Measurements from ENCODE around the gene ANTXR1.

ANTXR1 gene

GRCh38 chr2:69126341-69126740, 113.4 kb downstream of the ANTXR1 start:
- no peak for TF ChIP-seq CTCF (IDR thresholded peaks at IDR 0.05; ENCODE audit: low read depth, low read length, missing control alignments)
- no peak for DNase-seq (ENCODE audit: extremely low read depth, low read depth)
- H3K4me3 ChIP-seq (replicated peaks; ENCODE audit: low read depth, low read length), result no peak overlapping the region

DNA sequence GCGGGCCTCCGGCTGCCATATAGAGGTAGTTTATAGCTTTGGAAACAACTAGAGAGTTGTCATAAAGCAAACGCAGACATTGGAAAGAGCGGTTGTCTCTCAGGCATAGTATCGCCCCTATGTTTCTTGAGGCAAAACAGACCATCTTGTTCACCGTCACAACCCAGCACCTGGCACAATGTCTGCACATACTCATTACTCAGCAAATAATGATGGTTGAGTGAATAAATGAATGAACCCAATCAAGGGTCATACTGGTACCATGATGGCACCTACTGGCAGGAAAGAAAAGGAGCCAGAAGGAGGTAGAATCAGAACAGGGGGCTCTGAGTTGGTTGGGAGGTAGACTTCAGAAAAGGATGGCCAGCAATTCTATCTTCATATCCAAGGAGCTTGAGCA, 118.5 kb downstream of the ANTXR1 start:
- TF ChIP-seq CTCF (IDR thresholded peaks at IDR 0.05; ENCODE audit: low read depth, low read length, missing control alignments), result no peak
- no peak for DNase-seq (ENCODE audit: extremely low read depth, low read depth)

GRCh38 chr2:69131983-69132675, 119.2 kb downstream of the ANTXR1 start:
- DNase-seq (ENCODE audit: extremely low read depth, low read depth), result no peak
- no peak for TF ChIP-seq CTCF (IDR thresholded peaks at IDR 0.05; ENCODE audit: low read depth, low read length, missing control alignments)
- no peak overlapping the region for H3K4me3 ChIP-seq (replicated peaks; ENCODE audit: low read depth, low read length)

More for the DNA sequence above, 118.5 kb downstream of the ANTXR1 start:
- no peak overlapping the region for H3K4me3 ChIP-seq (replicated peaks; ENCODE audit: low read depth, low read length)

DNA sequence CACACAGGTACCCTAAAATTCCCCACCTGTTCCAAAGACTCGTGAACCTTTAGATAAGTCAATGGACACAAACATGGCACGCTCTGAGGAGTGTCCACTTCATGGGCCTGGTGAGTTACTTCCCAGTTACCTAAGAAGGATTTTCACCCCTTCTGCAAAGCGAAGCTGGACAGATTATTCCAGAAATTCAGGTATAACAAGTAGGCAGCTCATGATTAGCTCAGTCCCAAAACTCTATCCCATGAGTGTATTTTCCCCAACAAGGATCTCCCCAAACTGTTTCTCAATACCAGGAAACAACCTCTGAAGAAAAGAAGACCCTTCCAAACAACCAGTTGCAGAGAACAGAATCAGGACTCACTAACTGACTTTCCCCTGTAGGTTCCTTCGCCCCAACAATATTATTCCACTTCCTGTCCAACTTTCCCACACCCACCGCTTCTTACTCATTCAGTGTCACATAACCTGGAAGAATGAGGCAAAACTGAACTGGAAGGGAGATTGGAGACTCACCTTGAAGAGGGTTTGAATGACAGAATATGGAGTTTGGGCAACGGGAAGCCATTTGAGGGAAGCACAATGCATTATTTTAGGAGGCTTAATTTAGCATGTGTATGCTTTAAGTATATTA, 120.1 kb downstream of the ANTXR1 start:
- no peak overlapping the region for H3K4me3 ChIP-seq (replicated peaks; ENCODE audit: low read depth, low read length)
- no peak for DNase-seq (ENCODE audit: extremely low read depth, low read depth)
- TF ChIP-seq CTCF (IDR thresholded peaks at IDR 0.05; ENCODE audit: low read depth, low read length, missing control alignments), result no peak

DNA sequence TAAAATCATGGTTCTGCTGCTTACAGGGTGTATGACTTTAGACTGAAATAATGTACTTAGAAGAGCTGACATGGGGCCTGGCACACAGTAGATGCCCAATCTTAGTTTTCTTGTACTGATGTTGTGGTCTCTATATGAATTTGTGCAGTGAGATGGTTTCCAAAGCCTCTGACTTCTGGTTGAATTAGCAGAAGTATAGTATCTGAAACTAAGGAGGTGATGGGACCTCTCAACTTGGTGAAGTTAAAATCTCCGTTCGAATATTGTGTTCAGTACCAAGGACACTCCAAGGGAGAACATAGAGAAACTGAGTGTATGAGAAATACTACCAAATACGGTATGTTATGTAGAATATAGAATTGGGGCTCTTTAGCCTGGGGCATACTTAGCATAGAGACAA, 120.9 kb downstream of the ANTXR1 start:
- DNase-seq (ENCODE audit: extremely low read depth, low read depth), result no peak
- no peak for TF ChIP-seq CTCF (IDR thresholded peaks at IDR 0.05; ENCODE audit: low read depth, low read length, missing control alignments)
- no peak overlapping the region for H3K4me3 ChIP-seq (replicated peaks; ENCODE audit: low read depth, low read length)

- no peak for TF ChIP-seq CTCF (IDR thresholded peaks at IDR 0.05; ENCODE audit: low read depth, low read length, missing control alignments)
- H3K4me3 ChIP-seq (replicated peaks; ENCODE audit: low read depth, low read length), result no peak overlapping the region
- no peak for DNase-seq (ENCODE audit: extremely low read depth, low read depth)
Observed at GRCh38 chr2:69134306-69134945, 121.4 kb downstream of the ANTXR1 start.
